GM21717 (cell line): Measurements from ENCODE around the gene PRKCH.

ENCODE experiments used
- ATAC-seq: cut with Tn5 transposase; IDR thresholded peaks from one replicate; pipeline ENCODE4 v1.9.1; 2021; ENCODE audit warnings: mild to moderate bottlenecking, moderate library complexity; ENCODE audit not compliant: unreplicated experiment

Gene PRKCH

GRCh38 chr14:61335049-61335448, 13.7 kb downstream of the PRKCH start:
- ATAC-seq = no peak

GRCh38 chr14:61335671-61336275, 14.4 kb downstream of the PRKCH start:
- no peak for ATAC-seq

DNA sequence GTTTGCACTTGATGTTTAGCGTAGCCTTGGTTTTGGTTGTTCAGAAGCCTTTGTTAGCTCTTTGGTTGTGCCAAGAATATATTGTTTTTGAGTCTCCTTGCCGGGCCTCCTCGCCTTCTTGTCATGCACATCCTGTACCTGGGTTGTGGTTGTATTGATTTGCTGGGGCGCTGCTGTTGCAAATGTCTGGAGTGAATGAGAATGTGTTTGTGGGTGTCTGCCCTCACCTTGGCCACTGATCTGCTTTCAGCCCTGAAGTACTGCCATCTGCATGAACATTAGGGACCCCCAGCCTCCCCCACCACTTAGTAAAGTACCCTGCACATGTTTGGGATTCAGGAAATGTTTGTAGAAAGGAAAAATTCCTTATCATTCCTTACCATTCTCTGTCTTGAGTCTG, 16.5 kb downstream of the PRKCH start:
- ATAC-seq = no peak

DNA sequence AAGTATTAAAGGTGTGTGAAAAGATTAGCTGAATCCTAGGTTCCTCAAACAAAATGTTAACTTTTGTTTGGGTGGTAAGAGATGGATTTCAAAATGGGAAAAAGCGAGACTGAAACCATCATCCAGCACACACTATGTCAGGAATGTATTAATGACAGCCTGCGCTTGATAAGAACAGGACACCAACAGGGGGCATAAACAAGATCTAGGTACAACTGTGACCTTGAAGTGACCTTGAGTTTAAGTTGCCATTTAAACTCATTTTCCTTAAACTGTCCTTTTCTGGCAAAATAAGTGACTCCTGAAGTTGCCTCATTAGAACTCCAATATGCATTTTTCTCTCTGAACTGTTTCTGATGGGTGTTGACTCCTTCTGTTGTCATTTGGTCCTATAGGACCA, 17.1 kb downstream of the PRKCH start:
- no peak for ATAC-seq

GRCh38 chr14:61341275-61342206, 20.2 kb downstream of the PRKCH start:
- ATAC-seq = no peak

GRCh38 chr14:61342486-61342885, 21.1 kb downstream of the PRKCH start:
- no peak for ATAC-seq

DNA sequence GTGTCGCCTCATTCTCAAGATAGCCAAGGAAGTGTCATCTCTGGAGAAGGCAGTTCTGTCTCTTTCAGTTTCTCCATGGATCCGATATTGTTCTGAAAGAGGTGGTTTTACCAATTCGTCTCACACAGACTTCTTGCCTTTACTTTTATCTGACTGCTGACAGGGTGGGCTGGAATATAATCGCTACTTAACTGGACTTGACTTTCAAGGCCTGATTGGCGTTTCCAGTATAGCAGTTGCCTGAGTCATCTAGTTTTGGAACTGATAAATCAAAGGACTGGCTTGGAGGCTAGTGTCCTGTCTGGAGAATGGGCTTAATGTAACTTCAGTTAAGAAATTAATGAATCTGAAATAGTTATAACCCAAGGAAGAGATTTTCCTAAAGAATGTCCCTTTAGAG, 21.6 kb downstream of the PRKCH start:
- ATAC-seq = no peak

DNA sequence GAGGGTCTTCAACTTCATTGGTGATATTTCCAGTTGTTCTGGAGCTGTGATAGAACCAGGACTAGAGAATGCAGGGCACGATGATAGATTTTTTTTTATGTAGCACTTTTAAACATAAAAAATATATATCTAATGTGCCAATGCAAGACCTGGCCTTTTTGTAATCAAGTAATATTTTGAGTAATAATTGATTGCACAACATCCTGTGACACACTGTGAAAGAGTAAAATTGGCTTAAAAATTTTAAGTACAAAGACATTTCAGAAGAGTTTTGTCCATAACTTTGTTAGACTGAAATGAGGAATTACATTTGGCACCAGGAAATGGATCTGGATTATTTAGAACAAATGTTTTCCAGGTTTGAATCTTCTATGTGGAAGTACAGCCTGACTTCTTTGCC, 22.1 kb downstream of the PRKCH start:
- no peak for ATAC-seq

DNA sequence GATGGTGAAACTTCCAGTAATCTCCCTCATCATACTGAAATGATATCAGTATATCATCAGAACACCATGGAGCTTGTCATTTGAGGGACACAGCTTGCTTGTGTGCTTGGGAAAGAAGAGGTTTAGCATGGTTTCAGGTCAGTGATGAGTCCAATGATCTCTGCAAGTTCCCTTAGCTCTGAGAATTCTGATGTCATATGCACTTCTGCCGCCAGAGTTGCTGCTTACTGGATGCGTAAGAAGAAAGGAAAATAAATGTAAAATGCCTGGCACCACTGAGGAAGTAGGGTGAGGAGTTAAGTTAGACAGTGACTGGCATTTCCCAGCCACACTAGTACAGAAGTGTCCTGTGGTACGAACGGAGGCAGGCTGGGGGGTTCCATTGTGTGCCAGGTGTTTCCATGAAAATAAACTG, 22.6 kb downstream of the PRKCH start:
- no peak for ATAC-seq

GRCh38 chr14:61344437-61345150, 23.2 kb downstream of the PRKCH start:
- no peak for ATAC-seq

GRCh38 chr14:61345151-61345482, 23.7 kb downstream of the PRKCH start:
- no peak for ATAC-seq

DNA sequence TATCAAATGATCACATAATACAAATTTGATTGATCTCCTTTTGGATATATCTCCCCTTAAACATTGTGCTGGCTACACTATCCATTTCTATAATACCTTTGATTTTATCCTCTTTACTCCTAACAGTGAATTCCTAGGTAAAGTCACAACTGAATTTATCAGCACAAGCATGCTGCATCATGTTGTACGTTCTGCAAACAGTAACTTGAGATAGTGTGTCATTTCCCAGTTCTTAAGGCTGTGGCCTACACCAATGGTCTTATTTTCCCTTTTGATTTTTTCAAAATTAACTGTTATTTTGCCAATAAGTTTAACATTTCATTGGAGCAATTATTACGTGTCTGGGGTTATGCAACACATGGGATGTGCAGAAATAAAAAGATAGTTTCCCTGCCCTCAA, 24.8 kb downstream of the PRKCH start:
- ATAC-seq = no peak

DNA sequence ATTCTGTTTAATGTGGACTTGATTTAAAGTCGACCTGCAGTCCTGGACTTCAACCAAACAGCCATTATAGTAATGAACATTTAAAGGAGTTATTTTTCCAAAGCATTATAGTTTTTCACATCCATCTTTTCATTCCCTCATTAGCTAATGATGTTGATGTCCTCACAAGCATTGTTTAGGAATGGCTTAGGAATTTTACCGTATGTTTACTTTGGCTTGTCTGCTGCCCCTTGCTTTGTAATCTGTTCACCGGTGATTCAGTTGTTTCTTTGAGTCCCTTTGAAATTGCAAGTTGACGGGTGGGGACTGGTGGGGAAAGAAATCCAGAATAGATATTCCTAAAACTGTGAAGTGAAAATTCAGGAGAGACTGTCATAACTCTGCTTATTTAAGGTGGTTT, 25.4 kb downstream of the PRKCH start:
- ATAC-seq = no peak

DNA sequence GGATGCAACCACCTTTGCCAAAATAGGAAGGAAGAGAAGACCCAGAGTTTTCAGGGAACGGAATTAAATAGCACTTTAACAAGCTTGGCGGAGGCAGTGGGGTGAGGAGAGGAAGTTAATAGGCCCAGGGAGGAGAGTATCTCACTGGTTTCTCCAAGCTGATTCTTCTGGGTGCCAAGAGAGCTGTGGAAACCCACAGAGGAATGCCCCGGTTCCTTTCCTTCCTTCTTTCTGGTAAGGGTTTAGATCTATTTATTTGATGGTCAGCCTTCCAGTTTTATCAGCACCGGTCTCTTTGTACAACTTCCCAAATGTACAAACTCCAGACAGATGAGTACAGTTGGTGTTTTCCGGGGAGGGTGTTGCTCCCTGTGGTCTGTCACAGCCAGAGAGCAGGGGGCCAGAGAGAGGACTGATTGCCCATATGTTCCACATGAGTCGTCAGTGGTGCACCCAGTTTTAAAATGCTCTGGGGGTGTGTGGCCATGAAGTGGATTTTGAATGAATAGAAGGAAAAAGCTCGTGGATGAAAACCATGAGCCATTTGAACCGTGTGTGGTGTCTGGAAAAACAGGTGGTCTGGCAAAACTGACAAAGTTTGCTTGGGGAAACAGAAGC, 26.6 kb downstream of the PRKCH start:
- ATAC-seq = no peak

DNA sequence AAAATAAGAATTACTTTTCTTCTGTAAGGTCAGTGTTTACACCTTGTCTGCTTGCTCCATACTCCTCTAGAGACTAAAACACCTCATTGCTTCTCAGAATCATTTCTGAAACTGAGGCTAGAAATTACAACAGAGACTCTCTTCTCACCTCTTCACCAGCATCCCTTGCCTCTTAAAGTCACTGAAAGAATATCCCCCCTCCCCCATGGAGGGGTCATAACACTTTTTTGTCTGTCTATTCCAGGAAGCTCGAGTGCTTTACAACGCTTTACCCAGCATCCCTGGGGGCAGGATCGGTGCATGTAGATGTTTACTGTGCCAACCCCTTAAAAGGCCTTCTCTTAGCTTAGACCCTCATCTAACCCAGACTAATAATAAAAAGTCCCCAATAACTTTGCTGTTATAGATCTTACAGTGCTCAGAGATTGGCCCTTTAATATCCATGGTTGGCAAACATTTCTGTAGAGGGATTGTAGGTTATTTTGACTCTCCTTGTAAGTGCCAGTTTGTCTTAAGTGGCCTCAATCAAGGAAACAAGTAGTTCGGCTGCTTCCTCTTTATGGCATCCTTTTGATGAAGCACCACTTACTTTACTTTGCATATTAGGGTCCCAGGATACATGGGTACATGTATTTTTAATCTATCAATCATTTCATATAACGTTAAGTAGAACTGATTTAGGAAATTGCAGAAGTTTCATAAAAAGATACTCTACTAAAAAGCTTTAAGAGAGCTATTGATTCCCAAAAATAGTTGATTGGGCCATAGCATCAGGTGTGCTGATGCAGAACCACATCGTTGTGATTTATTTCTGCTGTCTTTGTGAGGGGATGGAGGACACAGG, 29.3 kb downstream of the PRKCH start:
- ATAC-seq = no peak

- no peak for ATAC-seq
Observed at GRCh38 chr14:61351477-61351876, 30.1 kb downstream of the PRKCH start.

GRCh38 chr14:61355892-61356325, 34.5 kb downstream of the PRKCH start:
- no peak for ATAC-seq

DNA sequence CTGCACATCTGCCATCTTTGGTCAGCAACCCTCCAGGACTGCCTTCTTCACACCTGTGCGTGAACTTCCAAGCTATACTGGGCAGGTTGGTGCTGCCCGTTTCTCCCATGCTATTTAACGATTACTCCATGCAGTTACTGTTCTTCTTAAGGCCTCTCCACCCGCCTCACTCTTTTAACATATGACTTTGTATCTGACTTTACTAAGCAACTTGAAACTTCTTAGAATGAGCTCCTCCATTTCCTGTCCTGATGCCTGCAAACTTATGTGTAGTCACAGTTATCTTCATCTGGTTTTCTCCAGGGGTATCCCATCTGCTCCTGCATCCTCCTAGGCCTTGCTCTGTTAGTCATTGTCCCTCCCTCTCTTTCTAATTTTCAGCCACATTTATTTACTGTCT, 35.7 kb downstream of the PRKCH start:
- no peak for ATAC-seq

- no peak for ATAC-seq
Observed at GRCh38 chr14:61358554-61359226, 37.3 kb downstream of the PRKCH start.
